Esophagus muscularis mucosa (tissue), 4 donors: Measurements from ENCODE around the gene CCDC91.

Experiments
- CTCF ChIP-seq, 3 experiments: fragments of 200-600 bp in 2 of 3; fragments of 450-650 bp in 1 of 3; sonication (generic) in 2 of 3; IDR thresholded peaks; one replicate each; pipeline ENCODE4 v1.5.1; 2017 to 2019; ENCODE audit warnings: antibody characterized with exemption in 3 of 3, mild to moderate bottlenecking in 2 of 3, moderate library complexity in 1 of 3
- EP300 ChIP-seq: sonication (generic); formaldehyde crosslinking; IDR thresholded peaks from one replicate; pipeline ENCODE4 v1.6.1; 2017; ENCODE audit warnings: antibody characterized with exemption
- POLR2A ChIP-seq: fragments of 450-650 bp; IDR thresholded peaks from one replicate; pipeline ENCODE4 v1.6.1; 2017; ENCODE audit warnings: antibody characterized with exemption, moderate library complexity, mild to moderate bottlenecking, low read depth
- POLR2AphosphoS5 ChIP-seq, 2 donors: sonication (generic); formaldehyde crosslinking; IDR thresholded peaks; one replicate each; pipeline ENCODE4 v1.6.1; 2017; ENCODE audit warnings: antibody characterized with exemption in 2 of 2

- TF ChIP-seq EP300 (no peak), CTCF (IDR thresholded peaks at IDR 0.05) (no peak), POLR2A (no peak), POLR2AphosphoS5 (IDR thresholded peaks at IDR 0.05) (no peak)
These were observed 150.2 kb downstream of the CCDC91 start for GRCh38 chr12:28340261-28341045.
